ENCODE measurements around the gene LRWD1.
"Not testable (repeated sequence)": the region's sequence is repeated elsewhere in the genome, so short reads cannot be mapped to it uniquely, and the experiment has no call there.

LRWD1 gene

DNA sequence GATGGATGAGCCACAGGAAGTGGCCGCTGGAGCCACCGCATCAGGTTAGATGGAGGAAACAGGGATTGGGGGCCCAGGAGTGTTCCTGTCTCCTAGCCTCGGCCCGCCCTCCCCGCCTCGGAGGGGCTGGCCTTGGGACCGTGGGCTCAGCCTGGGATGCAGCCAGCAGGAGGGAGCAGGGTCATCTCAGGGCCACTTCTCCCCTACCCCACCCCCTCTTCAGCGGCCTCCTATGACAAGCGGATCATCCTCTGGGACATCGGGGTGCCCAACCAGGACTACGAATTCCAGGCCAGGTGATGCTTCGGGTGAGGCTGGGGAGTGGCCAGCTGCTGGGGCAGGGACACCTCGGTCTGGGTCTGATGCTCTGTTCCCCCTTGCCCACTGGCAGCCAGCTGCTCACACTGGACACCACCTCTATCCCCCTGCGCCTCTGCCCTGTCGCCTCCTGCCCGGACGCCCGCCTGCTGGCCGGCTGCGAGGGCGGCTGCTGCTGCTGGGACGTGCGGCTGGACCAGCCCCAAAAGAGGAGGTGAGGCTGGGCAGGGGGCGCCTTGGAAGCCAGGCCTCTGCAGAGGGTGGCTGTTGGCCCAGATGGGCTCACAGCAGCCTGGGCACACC is 4.7 kb downstream of the LRWD1 start:
- no peak for DNase-seq

DNA sequence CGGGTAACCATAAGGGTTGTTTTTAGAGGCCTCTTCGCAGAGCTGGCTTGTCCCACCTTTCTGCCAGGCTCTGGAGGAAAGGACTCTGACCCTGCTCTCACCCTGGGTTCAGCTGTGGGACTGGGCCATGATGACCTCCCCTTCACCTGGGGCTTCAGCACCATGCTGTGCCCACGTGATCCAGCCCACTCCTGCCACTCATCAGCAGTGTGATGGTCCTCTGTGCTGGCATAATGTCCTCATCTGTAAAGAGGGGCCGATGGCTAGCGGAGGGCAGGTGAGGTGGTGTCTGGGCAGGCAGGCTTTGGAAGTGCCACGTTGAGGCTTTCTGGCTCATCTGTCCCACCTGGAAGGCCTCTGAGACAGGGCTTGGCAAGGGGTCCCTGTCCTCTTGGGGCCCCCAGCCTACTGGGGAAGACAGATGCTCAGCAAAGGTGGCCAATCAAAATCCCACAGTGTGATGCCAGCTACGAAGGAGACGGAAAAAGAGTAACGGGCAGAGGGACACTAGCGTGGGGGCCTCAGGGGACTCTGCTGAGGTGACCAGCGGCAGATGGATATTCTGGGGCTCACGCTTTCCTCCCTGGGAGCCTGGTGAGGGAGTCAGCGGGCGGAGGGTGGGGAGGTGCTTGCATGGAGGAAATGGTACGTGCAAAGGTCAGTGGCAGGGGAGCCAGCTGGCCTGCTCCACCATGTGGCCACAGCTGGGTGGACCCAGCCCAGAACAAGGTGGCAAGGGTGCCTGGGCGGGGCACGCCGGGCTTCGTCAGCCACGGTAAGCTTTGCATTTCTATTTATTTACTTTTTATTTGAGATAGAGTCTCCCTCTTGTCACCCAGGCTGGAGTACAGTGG is 5.4 kb downstream of the LRWD1 start:
- DNase-seq = no peak

DNA sequence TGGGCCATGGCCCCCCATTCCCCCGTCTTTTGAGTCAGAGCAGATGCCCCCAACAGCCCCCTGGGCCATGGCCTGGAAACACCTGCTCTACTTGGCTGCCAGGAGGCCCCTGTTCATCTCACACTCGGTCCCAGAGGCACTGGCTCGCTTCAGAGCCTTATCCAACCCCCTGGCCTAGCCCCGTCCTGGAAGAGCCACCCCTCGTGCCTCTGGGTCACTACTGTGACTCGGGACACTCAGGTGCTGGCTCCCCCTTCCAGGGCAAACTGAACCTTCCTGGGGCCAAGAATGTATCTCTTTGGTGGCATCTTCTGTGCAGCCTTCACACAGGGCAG is 7.0 kb downstream of the LRWD1 start:
- DNase-seq = no peak

DNA sequence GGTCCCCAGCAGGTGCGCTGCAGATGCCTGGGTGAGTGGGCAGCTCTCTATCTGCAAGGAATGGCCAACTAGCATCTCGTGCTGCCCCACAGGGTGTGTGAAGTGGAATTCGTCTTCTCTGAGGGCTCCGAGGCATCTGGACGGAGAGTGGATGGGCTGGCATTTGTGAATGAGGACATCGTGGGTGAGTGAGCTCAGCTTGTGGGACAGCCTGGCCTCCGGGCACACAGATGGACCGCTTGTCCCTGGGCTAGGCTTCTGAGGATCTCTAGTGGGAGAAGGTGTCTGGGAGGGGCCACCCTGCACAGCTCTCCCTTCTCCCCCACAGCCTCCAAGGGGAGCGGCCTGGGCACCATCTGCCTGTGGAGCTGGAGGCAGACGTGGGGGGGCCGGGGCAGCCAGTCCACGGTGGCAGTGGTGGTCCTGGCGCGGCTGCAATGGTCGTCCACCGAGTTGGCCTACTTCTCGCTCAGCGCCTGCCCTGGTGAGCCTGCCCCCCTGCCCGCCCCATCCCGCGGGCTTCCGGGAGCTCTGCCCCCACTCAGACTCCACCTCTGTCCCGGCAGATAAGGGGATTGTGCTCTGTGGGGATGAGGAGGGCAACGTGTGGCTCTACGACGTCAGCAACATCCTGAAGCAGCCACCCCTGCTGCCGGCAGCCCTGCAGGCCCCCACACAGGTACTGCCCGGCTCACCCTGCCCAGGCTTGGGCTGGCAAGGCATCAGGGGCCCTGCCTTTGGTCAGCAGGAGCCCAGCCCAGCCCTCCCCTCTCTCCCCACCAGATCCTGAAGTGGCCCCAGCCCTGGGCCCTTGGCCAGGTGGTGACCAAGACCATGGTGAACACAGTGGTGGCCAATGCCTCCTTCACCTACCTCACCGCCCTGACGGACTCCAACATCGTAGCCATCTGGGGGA is 7.6 kb downstream of the LRWD1 start:
- DNase-seq = no peak

DNA sequence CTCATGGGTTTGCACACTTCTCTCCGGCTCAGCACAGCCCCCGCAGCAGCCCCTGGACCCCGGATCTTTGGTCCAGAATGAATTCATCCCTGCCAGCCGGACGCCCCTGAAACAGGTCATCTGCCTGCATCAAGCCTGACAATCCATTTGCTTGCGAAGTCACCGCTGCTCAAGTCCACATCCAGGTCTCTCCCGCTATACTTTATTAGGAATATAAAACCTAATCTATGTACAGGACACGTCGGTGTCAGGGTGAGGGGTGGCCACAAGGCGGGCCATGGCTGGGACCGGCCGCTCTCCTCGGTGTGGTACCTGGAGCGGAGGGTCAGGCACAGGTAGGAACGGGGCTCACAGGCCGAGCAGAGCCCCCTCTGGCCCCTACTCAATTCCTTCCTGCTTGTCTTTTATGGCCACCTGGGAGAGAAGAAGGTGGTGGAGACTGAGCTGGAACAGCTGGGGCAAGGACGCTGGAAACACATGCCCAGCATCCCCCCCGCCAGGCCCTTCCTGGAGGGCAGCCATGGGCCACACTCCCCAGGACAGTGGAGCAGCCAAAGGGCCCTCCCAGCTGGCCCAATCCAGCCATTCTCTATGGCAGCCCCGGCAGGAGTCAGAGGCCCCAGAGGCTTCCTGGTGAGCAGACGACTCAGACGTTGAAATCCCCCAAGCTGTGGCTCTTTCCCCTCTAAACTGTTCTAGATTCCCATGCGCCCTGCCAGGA is 8.6 kb downstream of the LRWD1 start:
- DNase-seq = no peak

DNA sequence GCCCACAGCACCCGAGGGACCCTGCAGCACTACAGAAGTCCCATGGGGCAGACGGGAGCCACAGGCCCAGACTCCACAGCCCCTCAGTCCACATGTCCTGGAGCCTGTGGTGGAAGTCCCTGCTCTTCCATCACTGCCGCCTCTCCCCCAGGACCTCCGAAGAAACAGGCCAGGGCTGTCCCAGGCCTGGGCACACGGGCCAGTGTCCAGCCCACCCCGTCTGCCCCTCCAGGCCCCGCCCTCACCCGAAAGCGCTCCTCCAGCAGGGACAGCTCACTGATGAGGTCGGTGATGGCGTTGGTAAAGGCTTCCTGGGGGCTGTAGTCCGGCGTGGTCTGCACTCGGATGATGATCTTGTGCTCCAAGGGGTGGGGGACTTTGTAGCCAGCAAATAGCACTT is 9.3 kb downstream of the LRWD1 start:
- not testable (repeated sequence) for DNase-seq

DNA sequence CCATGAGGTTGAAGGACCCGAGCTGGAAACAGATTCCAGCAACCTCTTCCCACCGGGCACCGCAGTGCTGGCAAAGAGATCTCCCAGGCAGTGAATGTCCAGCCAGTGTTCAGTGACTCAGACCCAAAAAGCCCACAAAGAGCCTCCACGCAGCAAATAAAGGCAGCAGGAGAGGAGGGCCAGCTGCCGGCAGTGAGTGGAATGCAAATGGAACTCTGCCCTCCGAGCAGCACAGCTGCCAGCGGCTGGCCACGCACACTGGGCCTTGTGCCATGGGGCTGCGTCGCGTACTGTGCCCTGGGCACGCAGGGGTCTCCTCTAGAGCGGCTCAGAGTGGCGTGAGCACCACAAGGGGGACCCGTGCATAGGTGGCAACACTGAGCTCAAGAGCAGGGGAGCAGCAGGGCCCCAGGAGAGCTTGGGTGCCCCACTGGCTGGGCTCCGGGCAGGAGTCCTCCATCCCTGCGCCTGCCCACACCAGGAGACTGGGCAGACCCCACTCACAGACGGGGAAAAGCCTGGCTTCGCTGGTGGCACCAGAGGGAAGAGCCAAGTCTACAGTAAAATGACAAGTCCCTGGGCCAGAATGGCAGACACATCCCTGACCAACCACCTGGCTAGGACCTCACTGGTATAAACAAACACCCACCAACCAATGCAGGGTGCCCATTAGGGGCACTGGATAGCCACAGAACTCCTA is 10.1 kb downstream of the LRWD1 start:
- not testable (repeated sequence) for DNase-seq

DNA sequence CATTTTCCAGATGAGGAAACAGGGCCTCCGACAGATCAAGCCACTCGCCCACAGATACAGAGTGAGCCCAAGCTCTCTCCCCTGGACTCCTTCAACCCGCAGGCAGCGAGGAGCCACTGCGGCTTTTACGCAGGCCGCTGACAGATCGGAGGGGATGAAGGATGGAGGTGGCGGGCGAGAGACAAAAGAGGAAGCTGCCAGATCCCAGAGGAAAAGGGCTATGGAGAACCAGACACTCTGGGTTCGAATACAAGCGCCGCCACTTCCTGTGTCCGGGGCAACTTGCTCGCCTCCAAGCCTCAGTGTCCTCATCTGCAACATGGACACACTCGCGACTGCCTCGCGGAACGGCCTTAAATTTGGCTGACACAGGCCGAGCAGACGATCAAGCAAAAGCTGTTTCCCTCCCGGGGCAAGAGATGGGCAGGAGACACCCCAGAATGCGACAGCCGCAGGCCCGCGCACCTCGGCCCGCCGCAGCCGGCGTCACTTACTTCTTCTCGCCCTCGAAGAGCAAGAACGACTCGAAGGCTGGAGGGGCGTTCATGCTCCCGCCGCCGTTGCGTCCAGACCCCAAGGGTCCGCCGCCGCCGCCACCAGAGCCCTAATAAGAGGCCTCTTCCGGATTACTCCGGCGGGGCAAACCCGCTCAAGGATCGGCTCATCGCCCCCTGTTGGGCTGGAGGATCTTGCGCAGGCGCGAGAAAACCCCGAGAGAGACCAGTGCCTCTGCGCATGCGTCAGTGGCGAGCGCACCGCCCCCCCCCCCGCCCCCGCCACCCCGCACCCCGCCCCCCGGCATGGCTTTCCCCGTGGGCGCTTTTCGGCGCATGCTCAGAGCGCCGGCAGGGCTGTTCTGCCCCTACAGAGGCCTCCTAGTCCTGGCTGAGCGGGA is 13.8 kb downstream of the LRWD1 start, which contains the start of gene POLR2J:
Gene POLR2J (minus strand): TSS at position 609 of the 895 bp plus-strand sequence. CDS start 62 bp downstream, at position 547.
- DNase-seq = not testable (repeated sequence)

DNA sequence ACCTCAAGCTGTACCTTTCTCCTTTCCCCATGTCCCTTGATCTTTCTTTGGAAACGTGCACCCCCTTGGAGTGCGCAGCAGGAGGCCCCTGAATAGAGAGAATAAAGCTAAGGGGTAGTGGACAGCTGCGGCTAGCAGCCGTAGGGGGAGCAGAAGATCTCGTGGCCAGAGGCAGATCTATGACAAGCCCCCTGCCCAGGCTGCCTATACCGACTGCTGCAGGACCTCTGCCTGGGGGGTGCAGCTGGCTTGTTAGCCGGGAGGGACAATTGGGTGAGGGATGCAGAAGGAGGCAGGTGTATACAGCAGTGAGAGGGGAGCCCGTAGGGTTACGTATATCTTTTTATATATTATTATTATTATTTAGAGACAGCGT is 14.4 kb downstream of the LRWD1 start:
- DNase-seq = not testable (repeated sequence)

DNA sequence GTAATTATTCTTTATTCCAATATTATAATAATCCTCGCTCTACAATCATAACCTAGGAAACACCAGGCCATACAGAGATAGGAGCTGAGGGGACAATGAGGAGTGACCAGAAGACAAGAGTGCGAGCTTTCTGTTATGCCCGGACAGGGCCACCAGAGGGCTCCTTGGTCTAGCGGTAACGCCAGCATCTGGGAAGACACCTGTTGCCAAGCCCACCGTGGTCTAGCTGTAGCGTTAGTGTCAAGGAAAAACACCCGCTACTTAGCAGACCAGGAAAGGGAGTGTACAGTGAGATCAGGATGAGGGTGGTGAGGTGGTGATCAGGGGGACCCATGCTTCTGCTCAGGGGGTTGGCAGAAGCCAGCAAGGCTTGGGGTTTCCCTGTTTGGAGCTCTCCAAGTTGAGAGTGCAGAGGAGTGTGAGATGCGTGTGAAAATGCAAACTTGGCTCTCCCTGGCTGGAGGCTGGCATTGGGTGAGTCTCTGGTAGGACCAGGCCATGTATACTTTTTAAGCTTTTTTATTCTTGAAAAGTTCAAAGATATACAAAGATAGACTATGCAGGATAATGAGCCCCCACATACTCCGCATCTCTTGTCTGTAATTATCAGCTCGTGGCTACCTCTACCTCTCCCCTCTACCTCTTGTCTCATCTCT is 15.3 kb downstream of the LRWD1 start:
- not testable (repeated sequence) for DNase-seq

DNA sequence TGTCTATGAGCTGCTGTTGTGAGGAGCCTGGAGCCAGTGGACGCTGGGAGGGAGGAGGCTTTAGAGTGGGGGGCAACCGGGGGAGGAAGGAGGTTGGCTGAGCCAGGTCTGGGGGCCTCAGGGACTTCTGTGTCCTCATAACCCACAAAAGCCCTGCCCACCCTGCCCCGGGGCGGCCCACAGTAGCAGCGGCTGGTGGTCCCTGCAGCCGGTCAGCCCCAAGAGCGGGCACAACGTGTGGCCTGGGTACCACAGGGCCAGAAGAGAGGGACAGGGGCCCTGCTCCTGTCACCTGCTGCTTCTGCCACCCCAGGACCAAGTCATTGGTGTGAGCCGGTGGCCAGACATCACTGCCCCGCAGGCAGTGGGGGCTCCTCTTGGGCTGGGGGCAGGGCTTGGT is 17.2 kb downstream of the LRWD1 start:
- not testable (repeated sequence) for DNase-seq

DNA sequence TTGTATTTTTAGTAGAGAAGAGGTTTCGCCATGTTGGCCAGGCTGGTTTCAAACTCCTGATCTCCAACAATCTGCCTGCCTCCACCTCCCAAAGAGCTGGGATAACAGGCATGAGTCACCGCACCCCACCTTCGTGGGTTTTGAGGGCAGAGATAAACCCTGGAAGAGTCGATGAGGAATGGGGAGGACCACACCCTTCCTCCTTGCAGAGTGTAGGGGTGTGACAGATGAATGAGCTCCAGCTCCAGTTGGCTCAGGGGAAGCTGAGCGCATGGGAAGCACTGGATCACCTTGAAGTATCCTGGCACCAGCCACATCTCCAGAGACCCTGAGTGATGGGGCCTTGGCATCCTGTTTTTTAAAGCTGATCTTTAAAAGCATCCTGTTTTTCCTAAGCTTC is 19.5 kb downstream of the LRWD1 start:
- DNase-seq = not testable (repeated sequence)

DNA sequence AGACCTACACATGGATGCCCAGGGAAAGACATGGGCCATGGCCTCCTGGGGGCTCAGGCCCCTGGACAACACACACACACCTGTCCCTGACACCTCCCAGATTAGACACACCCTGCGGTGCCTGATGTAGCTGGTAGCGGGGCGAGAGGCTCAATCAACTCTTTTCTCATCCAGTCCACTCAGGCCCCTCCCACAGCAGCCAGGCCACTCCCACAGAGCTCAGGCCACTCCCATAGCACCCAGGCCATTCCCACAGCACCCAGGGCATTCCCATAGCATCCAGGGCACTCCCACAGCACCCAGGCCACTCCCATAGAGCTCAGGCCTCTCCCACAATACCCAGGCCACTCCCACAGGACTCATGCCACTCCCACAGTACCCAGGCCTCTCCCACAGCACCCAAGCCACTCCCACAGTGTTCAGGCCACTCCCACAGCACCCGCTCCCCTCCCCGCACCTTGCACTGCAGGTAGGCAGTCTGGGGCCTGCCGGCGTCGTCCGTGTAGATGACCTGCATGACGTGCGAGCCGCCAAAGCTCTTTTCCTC is 25.8 kb downstream of the LRWD1 start:
- DNase-seq = not testable (repeated sequence)

DNA sequence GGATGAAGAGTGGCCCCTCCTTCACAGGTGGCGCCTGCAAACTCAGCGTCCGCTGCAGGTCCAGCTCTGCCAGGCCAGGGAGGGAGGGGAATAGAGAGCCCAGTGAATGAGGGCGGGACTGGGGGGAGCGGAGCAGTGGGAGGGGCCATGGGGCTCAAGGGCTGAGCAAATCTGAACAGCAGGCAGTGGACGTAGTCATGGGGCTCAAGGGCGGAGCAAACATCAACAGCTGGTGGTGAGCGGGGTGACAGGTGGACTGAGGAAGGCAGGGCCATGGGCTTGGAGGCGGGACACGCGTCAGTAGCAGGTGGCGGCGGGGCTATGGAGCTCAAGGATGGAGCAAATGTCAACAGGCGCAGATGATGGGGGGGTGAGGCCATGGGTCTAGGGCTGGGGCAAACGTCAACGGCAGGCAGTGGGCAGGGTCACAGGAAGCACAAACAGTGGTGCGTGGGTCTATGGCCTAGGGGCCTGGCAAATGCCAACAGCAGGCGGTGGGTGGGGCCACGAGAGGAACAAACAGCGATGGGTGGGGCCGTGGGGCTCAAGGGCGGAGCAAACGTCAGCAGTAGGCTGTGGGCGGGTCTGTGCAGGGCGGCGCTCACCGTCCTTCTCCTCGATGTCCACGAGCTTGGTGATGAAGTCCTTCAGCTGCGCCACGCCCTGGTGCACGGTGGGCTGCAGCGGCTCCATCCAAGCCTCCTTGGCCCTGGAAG is 28.6 kb downstream of the LRWD1 start:
- not testable (repeated sequence) for DNase-seq

DNA sequence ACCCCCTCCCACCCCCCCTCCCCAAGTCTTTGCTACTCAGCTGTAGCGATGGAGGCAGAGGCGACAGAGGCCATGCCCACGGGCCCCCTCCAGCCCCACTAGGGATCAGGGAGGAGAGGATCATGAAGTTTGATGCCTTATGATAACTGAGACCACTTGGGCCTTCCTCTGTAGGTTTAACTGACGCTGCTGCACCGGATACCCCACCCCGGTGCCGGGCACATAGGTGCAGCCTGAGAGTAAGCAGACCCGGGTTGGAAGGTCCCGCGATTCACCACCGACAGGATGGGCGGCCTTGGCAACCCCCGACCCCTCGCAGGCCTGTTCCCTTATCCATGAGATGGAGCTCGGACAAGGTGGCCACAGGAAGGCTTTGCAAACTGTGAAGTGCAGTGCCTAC is 29.2 kb downstream of the LRWD1 start:
- not testable (repeated sequence) for DNase-seq

DNA sequence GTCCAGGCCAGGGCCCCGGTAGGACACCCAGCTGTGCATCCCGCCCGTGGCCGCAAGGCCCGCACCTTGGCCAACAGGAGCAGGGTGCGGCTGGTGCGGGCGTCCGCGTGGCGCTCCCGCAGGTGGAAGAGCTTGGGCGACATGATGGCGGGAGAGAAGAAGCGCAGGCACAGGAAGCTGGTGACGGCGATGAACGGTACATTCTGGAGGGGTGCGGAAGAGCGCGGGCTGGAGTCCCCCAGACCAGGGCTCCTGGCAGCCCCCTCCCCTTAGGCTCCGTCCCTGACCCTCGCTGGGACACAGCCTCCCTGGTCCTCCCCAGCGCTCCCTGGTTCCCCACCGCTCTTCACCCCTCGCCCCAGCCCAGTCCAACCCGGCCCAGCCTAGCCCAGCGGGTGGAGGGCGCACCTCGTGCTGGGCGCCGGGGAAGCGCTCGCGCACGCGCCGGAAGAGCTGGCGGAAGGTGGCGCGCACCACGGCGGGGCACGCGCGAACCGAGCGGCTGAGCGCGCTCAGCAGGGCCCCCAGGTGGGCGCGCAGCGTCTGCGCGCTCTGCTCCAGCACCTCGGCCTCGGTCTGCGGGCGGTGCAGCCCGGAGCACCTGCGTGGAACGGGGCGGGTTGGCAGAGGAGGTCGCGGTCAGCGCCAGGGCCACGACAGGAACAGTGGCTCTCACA is 29.8 kb downstream of the LRWD1 start:
- not testable (repeated sequence) for DNase-seq

DNA sequence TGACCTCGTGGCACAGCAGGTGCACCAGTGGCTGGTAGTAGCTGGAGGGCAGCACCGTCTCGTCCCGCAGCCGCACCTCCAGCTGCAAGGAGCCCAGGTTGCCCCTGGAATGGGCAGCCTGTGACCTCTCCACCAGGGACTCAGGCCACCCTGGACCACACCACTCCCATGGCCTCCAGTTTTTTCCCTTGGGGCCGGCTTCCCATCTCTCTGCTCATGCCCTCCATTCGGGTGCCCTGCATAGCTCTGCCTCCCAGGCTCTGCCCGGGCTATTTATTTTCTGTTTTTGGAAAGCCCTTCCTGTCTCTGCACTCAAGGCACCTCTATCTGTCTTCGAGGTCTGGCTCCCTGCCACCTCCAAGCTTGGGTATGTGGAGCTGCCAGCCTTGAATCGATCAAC is 32.1 kb downstream of the LRWD1 start:
- DNase-seq = not testable (repeated sequence)

DNA sequence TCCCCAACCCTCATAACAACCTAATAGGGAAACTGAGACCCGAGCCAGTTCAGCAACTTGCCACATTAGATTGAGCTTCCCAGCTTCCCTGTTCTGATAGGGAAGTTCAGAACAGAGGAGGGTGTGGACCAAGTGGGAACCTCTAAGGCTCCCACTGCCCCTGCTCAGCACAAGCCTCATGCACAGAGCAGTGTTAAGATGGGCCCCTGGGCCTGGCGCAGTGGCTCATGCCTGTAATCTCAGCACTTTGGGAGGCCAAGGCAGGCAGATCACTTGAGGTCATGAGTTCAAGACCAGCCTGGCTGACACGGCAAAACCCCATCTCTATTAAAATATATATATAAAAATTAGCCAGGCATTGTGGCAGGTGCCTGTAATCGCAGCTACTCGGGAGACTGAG is 32.5 kb downstream of the LRWD1 start:
- not testable (repeated sequence) for DNase-seq

DNA sequence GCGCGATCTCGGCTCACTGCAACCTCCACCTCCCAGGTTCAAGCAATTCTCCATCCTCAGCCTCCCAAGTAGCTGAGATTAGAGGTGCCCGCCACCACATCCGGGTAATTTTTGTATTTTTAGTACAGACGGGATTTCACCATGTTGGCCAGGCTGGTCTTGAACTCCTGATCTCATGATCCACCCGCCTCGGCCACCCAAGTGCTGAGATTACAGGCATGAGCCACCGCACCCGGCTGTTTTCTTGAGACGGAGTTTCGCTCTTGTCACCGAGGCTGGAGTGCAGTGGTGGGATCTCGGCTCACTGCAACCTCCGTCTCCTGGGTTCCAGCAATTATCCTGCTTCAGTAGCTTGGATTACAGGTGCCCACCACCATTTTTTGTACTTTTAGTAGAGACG is 33.5 kb downstream of the LRWD1 start:
- not testable (repeated sequence) for DNase-seq

Data from Kasumi-1 (cell line).